ENCODE measurements around the gene USP28.

DNA sequence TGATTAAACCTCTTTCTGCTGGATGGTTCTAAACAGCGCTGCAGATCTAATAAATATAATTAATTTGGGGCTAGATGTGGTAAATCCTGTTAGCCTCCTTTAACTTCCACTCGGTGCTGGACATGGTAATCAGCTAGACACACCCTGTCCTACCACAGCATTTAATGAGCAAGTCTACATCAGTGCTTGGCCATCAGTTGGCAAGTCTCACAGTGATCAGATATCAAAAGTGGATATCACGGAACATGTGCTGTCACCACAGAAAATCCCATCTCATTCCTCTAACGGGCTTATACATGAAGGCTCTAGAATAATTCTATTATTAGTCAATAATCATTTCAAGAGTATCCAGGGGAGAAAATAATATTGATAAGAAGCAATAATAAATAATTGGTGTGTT is 5.6 kb upstream of the USP28 start:
- TF ChIP-seq, protein P1, sequence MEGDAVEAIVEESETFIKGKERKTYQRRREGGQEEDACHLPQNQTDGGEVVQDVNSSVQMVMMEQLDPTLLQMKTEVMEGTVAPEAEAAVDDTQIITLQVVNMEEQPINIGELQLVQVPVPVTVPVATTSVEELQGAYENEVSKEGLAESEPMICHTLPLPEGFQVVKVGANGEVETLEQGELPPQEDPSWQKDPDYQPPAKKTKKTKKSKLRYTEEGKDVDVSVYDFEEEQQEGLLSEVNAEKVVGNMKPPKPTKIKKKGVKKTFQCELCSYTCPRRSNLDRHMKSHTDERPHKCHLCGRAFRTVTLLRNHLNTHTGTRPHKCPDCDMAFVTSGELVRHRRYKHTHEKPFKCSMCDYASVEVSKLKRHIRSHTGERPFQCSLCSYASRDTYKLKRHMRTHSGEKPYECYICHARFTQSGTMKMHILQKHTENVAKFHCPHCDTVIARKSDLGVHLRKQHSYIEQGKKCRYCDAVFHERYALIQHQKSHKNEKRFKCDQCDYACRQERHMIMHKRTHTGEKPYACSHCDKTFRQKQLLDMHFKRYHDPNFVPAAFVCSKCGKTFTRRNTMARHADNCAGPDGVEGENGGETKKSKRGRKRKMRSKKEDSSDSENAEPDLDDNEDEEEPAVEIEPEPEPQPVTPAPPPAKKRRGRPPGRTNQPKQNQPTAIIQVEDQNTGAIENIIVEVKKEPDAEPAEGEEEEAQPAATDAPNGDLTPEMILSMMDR (conservative IDR thresholded peaks at IDR 0.05; ENCODE audit: low read depth, low read length), result no peak
- no peak for TF ChIP-seq EZH2 (IDR thresholded peaks at IDR 0.05; ENCODE audit: borderline replicate concordance, low read depth, low read length, poor library complexity, severe bottlenecking)
